ENCODE results near the gene CREB3L2. TPM values are rescaled to one million over a fixed set of nuclear protein-coding genes. Genes with fewer than 3 reads are reported as not detected.
A peak's percentile ranks its signal among the peaks of the same experiment; 100 is the strongest.

The CREB3L2 gene
- total RNA-seq, 1 experiment from 2014 or later, result 60.6 TPM

DNA sequence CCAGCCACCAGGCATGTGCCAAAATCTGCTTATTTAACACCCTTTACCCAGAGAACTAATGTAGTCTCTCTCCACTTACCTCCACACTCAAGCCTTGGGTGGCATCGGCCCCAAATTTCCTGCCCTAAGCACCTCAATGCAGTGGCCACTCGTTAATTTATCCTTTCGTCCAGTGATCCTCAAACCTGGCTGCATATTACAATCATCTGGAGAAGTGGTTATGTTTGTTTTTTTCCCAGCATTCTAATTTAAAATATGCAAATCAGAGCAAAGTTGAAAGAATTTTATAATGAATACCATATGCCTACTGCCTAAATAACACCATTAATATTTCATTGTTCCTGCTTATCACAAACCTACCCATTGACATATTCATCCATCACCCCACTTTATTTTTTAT, 25.7 kb downstream of the CREB3L2 start (continued):
- no peak for TF ChIP-seq ATF2 (CRISPR knock-in tag; IDR thresholded peaks at IDR 0.05; ENCODE audit: borderline replicate concordance, low read depth)
- no peak for TF ChIP-seq ZNF121 (CRISPR knock-in tag; IDR thresholded peaks at IDR 0.05)
- TF ChIP-seq CREM (CRISPR knock-in tag; IDR thresholded peaks at IDR 0.05), result no peak
- no peak for TF ChIP-seq FOXK1 (CRISPR knock-in tag; IDR thresholded peaks at IDR 0.05)
- TF ChIP-seq GRHL2 (CRISPR knock-in tag; IDR thresholded peaks at IDR 0.05; ENCODE audit: insufficient replicate concordance, severe bottlenecking), result no peak
- TF ChIP-seq, protein P1, sequence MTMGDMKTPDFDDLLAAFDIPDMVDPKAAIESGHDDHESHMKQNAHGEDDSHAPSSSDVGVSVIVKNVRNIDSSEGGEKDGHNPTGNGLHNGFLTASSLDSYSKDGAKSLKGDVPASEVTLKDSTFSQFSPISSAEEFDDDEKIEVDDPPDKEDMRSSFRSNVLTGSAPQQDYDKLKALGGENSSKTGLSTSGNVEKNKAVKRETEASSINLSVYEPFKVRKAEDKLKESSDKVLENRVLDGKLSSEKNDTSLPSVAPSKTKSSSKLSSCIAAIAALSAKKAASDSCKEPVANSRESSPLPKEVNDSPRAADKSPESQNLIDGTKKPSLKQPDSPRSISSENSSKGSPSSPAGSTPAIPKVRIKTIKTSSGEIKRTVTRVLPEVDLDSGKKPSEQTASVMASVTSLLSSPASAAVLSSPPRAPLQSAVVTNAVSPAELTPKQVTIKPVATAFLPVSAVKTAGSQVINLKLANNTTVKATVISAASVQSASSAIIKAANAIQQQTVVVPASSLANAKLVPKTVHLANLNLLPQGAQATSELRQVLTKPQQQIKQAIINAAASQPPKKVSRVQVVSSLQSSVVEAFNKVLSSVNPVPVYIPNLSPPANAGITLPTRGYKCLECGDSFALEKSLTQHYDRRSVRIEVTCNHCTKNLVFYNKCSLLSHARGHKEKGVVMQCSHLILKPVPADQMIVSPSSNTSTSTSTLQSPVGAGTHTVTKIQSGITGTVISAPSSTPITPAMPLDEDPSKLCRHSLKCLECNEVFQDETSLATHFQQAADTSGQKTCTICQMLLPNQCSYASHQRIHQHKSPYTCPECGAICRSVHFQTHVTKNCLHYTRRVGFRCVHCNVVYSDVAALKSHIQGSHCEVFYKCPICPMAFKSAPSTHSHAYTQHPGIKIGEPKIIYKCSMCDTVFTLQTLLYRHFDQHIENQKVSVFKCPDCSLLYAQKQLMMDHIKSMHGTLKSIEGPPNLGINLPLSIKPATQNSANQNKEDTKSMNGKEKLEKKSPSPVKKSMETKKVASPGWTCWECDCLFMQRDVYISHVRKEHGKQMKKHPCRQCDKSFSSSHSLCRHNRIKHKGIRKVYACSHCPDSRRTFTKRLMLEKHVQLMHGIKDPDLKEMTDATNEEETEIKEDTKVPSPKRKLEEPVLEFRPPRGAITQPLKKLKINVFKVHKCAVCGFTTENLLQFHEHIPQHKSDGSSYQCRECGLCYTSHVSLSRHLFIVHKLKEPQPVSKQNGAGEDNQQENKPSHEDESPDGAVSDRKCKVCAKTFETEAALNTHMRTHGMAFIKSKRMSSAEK (CRISPR knock-in tag; IDR thresholded peaks at IDR 0.05; ENCODE audit: borderline replicate concordance), result no peak
- TF ChIP-seq STAT6 (CRISPR knock-in tag; conservative IDR thresholded peaks at IDR 0.05; ENCODE audit: low read depth), result no peak
- TF ChIP-seq RELA (CRISPR knock-in tag; IDR thresholded peaks at IDR 0.05; ENCODE audit: borderline replicate concordance), result no peak
- no peak for TF ChIP-seq AR (CRISPR knock-in tag; IDR thresholded peaks at IDR 0.05)

DNA sequence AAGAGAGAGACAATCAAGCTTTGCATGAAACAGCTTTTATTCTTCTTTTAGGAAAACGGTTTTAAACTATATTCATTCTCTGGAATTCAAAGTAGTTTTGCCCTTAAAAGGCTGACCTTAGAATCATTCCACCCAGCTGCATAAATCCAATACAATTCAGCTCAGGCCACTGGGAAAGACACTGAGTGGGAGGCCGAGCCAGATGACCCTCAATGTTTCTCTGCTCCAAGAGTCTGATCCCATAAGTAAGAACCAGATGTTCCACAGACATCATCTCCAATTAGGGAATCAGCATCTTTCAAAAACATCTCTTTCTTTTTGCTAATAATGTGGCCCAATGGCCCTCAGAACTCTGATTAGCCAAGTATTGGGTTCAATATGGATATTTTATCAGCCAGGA, 26.1 kb downstream of the CREB3L2 start:
- H3K27me3 Mint-ChIP-seq (ENCODE audit: low read depth), result no peaks in the 10 kb centered on the region
- CTCF ChIA-PET, result interaction anchor here (1.0 kb wide), 1 partner anchor 26 kb away, joined by 3 read pairs; the partner anchor contains the start of gene CREB3L2
- ATAC-seq (no peak), DNase-seq (ENCODE audit: low spot score) (no peak)
- H3K36me3 Mint-ChIP-seq, result peaks cover 14% of the 10 kb centered on the region
- peaks cover 36% of the 10 kb centered on the region for H3K4me1 Mint-ChIP-seq
- H3K4me3 Mint-ChIP-seq, result no peak overlapping the region
- POLR2A ChIA-PET, result no interaction called here
- H3K9me3 Mint-ChIP-seq, result no peaks in the 10 kb centered on the region
- H3K27ac Mint-ChIP-seq, result 0 out of 2 replicates have a peak overlapping the region, but pooled peaks have one; percentile 34
- TF ChIP-seq SP1 (CRISPR knock-in tag; conservative IDR thresholded peaks at IDR 0.05) (no peak), IRF2 (CRISPR knock-in tag; IDR thresholded peaks at IDR 0.05; ENCODE audit: borderline replicate concordance, low read depth) (no peak), FOXK1 (CRISPR knock-in tag; IDR thresholded peaks at IDR 0.05) (no peak), NFE2L1 (CRISPR knock-in tag; IDR thresholded peaks at IDR 0.05) (no peak), TEAD1 (CRISPR knock-in tag; IDR thresholded peaks at IDR 0.05) (no peak), SMAD4 (CRISPR knock-in tag; IDR thresholded peaks at IDR 0.05) (no peak), MXD4 (CRISPR knock-in tag; IDR thresholded peaks at IDR 0.05; ENCODE audit: borderline replicate concordance) (no peak), ZNF281 (CRISPR knock-in tag; IDR thresholded peaks at IDR 0.05) (no peak), GABPB1 (CRISPR knock-in tag; IDR thresholded peaks at IDR 0.05) (no peak), ZBTB43 (CRISPR knock-in tag; IDR thresholded peaks at IDR 0.05) (no peak), NR1H2 (CRISPR knock-in tag; IDR thresholded peaks at IDR 0.05) (no peak), HMGA2 (CRISPR knock-in tag; IDR thresholded peaks at IDR 0.05) (no peak), ZBTB21 (CRISPR knock-in tag; IDR thresholded peaks at IDR 0.05; ENCODE audit: borderline replicate concordance) (no peak)
